H1 (cell line): Measurements from ENCODE around the gene TNFRSF14. TPM values are rescaled to one million over a fixed set of nuclear protein-coding genes. Genes with fewer than 3 reads are reported as not detected.
"Not testable (repeated sequence)": the region's sequence is repeated elsewhere in the genome, so short reads cannot be mapped to it uniquely, and the experiment has no call there.

Experiments
- CTCF ChIA-PET: fragments of 300-600 bp; sonication (Branson Sonifier 250); formaldehyde crosslinking; loops from one replicate; lab custom pipeline; 2021; ENCODE audit not compliant: partially characterized antibody; lab: Charles Lee
- POLR2A ChIA-PET: fragments of 300-600 bp; sonication (Branson Sonifier 250); formaldehyde crosslinking; loops from one replicate; lab custom pipeline; 2021; ENCODE audit warnings: inconsistent platforms; ENCODE audit not compliant: partially characterized antibody; lab: Charles Lee
- DNase-seq, 2 experiments: peaks; one replicate each; pipeline versions ENCODE4 v3.0.0 to v3.0.0-alpha.2; 2010 to 2022; ENCODE audit warnings: low spot score in 2 of 2, low read depth in 1 of 2, mixed read lengths in 1 of 2
- FAIRE-seq: peaks from 2 replicates; lab custom pipeline; 2011; peaks lifted over from hg19 to GRCh38; lab: Jason Lieb, UNC
- H2AFZ ChIP-seq: 2 replicates; pipeline ENCODE4 v1.8.1; 2012; ENCODE audit warnings: low read length, inconsistent platforms
- H2AK5ac ChIP-seq: 2 replicates; pipeline ENCODE4 v1.6.1; 2013; ENCODE audit warnings: low read depth, low read length
- H2BK120ac ChIP-seq: replicated peaks from 2 replicates; pipeline ENCODE3; 2013; ENCODE audit warnings: low read depth, low read length, inconsistent platforms
- H2BK12ac ChIP-seq: 2 replicates; pipeline ENCODE4 v1.6.1; 2013; ENCODE audit warnings: low read depth, low read length
- H2BK15ac ChIP-seq: 2 replicates; pipeline ENCODE4 v1.6.1; 2013; ENCODE audit warnings: low read length
- H2BK20ac ChIP-seq: 2 replicates; pipeline ENCODE4 v1.6.1; 2013; ENCODE audit warnings: low read length
- H2BK5ac ChIP-seq: 2 replicates; pipeline ENCODE4 v1.6.1; 2013; ENCODE audit warnings: low read depth, low read length
- H3K14ac ChIP-seq: 2 replicates; pipeline ENCODE4 v1.6.1; 2013; ENCODE audit warnings: inconsistent platforms; ENCODE audit not compliant: insufficient read length
- H3K18ac ChIP-seq: 2 replicates; pipeline ENCODE4 v1.6.1; 2013; ENCODE audit warnings: low read length; ENCODE audit errors: extremely low read depth
- H3K23ac ChIP-seq: 2 replicates; pipeline ENCODE4 v1.6.1; 2013; ENCODE audit warnings: inconsistent platforms; ENCODE audit not compliant: insufficient read length
- H3K23me2 ChIP-seq: 2 replicates; pipeline ENCODE4 v1.6.1; 2013; ENCODE audit warnings: low read depth, low read length
- H3K27ac ChIP-seq: 2 replicates; pipeline ENCODE4 v1.6.1; 2011; ENCODE audit warnings: low read depth, low read length, inconsistent platforms
- H3K27me3 ChIP-seq, 4 experiments: replicated peaks in 1 of 4; 1 replicate in 1 of 4; 2 replicates in 3 of 4; pipeline versions ENCODE4 v1.6.1 to v1.8.1; 2011 to 2013; ENCODE audit warnings: low read length in 3 of 4, mild to moderate bottlenecking in 3 of 4, inconsistent platforms in 2 of 4, mixed read lengths in 2 of 4, moderate library complexity in 1 of 4; ENCODE audit not compliant: control insufficient read depth in 3 of 4, insufficient read depth in 3 of 4; ENCODE audit errors: extremely low read depth in 1 of 4
- H3K36me3 ChIP-seq, 4 experiments: 2 replicates each; pipeline versions ENCODE4 v1.6.1 to v1.8.1; 2011 to 2013; ENCODE audit warnings: mild to moderate bottlenecking in 4 of 4, low read length in 3 of 4, moderate library complexity in 2 of 4, control low read depth in 1 of 4, inconsistent platforms in 1 of 4; ENCODE audit not compliant: insufficient read depth in 4 of 4, control insufficient read depth in 2 of 4
- H3K4ac ChIP-seq: replicated peaks from 2 replicates; pipeline ENCODE3; 2013; ENCODE audit warnings: low read length, low read depth, mixed read lengths, inconsistent platforms; ENCODE audit not compliant: insufficient read length
- H3K4me1 ChIP-seq, 4 experiments: replicated peaks in 1 of 4; 1 replicate in 1 of 4; 2 replicates in 3 of 4; pipeline versions ENCODE4 v1.6.1 to v1.8.1; 2011 to 2013; ENCODE audit warnings: low read length in 3 of 4, inconsistent platforms in 2 of 4, mixed read lengths in 1 of 4; ENCODE audit not compliant: insufficient read depth in 4 of 4, control insufficient read depth in 3 of 4
- H3K4me2 ChIP-seq, 2 experiments: 2 replicates each; pipeline versions ENCODE4 v1.6.1 to v1.8.1; 2011 to 2013; ENCODE audit warnings: low read depth in 2 of 2, low read length in 2 of 2, control low read depth in 1 of 2, inconsistent platforms in 1 of 2, mild to moderate bottlenecking in 1 of 2; ENCODE audit not compliant: insufficient read depth in 1 of 2
- H3K4me3 ChIP-seq, 4 experiments: fragments of 200-600, 300-600 bp in 1 of 4; sonication (generic), shearing (Covaris generic), sonication (Bioruptor Twin) in 1 of 4; 2 replicates each; pipeline versions ENCODE4 v1.5.1 to v1.8.1; 2011 to 2016; ENCODE audit warnings: low read length in 4 of 4, low read depth in 3 of 4, control low read depth in 2 of 4, inconsistent platforms in 2 of 4, mild to moderate bottlenecking in 2 of 4, mixed read lengths in 1 of 4, moderate library complexity in 1 of 4; ENCODE audit not compliant: insufficient read depth in 2 of 4; ENCODE audit errors: extremely low read depth in 1 of 4
- H3K56ac ChIP-seq: replicated peaks from 2 replicates; pipeline ENCODE3; 2013; ENCODE audit warnings: low read depth, mild to moderate bottlenecking, mixed read lengths, low read length, inconsistent platforms; ENCODE audit not compliant: insufficient read length
- H3K79me1 ChIP-seq: 2 replicates; pipeline ENCODE4 v1.6.1; 2013; ENCODE audit warnings: low read depth, low read length, control low read depth
- H3K79me2 ChIP-seq, 2 experiments: 2 replicates each; pipeline versions ENCODE4 v1.6.1 to v1.8.1; 2012 to 2013; ENCODE audit warnings: low read length in 2 of 2, mild to moderate bottlenecking in 2 of 2, inconsistent platforms in 1 of 2; ENCODE audit not compliant: insufficient read depth in 2 of 2, control insufficient read depth in 1 of 2
- H3K9ac ChIP-seq, 4 experiments: replicated peaks in 1 of 4; 1 replicate in 1 of 4; 2 replicates in 3 of 4; pipeline versions ENCODE4 v1.6.1 to v1.8.1; 2011 to 2013; ENCODE audit warnings: low read depth in 3 of 4, low read length in 3 of 4, control low read depth in 2 of 4, mild to moderate bottlenecking in 2 of 4, moderate library complexity in 2 of 4, inconsistent platforms in 1 of 4; ENCODE audit errors: extremely low read depth in 1 of 4
- H3K9me3 ChIP-seq, 2 experiments: 2 replicates each; pipeline versions ENCODE4 v1.6.1 to v1.8.1; 2012 to 2013; ENCODE audit warnings: mild to moderate bottlenecking in 2 of 2, moderate library complexity in 2 of 2, control low read depth in 1 of 2, inconsistent platforms in 1 of 2, low read depth in 1 of 2, low read length in 1 of 2, mixed read lengths in 1 of 2; ENCODE audit not compliant: insufficient read depth in 2 of 2
- H4K20me1 ChIP-seq, 2 experiments: replicated peaks in 1 of 2; 2 replicates each; pipeline versions ENCODE3 to v1.8.1; 2011 to 2013; ENCODE audit warnings: inconsistent platforms in 2 of 2, low read length in 2 of 2, mild to moderate bottlenecking in 1 of 2; ENCODE audit not compliant: insufficient read depth in 2 of 2, control insufficient read depth in 1 of 2
- H4K5ac ChIP-seq: 2 replicates; pipeline ENCODE4 v1.6.1; 2013; ENCODE audit warnings: low read length, low read depth, mixed read lengths, inconsistent platforms; ENCODE audit not compliant: insufficient read length
- H4K8ac ChIP-seq: 2 replicates; pipeline ENCODE4 v1.8.0; 2013; ENCODE audit warnings: mild to moderate bottlenecking, moderate library complexity, low read length, inconsistent platforms; ENCODE audit not compliant: insufficient read depth; ENCODE audit errors: extremely low read depth
- H4K91ac ChIP-seq: replicated peaks from 2 replicates; pipeline ENCODE3; 2013; ENCODE audit warnings: low read length, mixed read lengths, inconsistent platforms; ENCODE audit not compliant: insufficient read length
- WGBS, 2 experiments: shearing (Covaris generic) in 1 of 2; methylation state at CpG; one replicate each; pipeline versions ENCODE4 v1.1.6 to v1.1.7; 2013 to 2015; ENCODE audit warnings: low lambda C conversion rate in 2 of 2, mixed read lengths in 2 of 2, inconsistent platforms in 1 of 2, low coverage in 1 of 2, missing lambda C conversion rate in 1 of 2; ENCODE audit not compliant: insufficient replicate concordance in 2 of 2, insufficient coverage in 1 of 2, insufficient read length in 1 of 2; ENCODE audit errors: extremely low coverage in 1 of 2, missing lambda C conversion rate in 1 of 2; 5-methylcytosine and 5-hydroxymethylcytosine counted together
- polyA plus RNA-seq, 7 experiments: library from polyadenylated mRNA; depleted of rRNA in 3 of 7; stranded (reverse) in 5 of 7; unstranded in 2 of 7; fragments of >200 nt in 5 of 7; fragments of 200-250 nt in 2 of 7; gene quantifications; 1 replicate in 5 of 7; 2 replicates in 1 of 7; 4 replicates in 1 of 7; pipeline versions ENCODE4 v1.2.1 to v1.2.3, GENCODE V29; 2011 to 2013; ENCODE audit warnings: missing spikeins in 2 of 7, mixed read lengths in 2 of 7
- total RNA-seq: library from RNA; stranded (reverse); fragmentation: NEBNext Ultra II Directional; extraction: Animal tissue kit (Norgen Biotek cat#: 25700); gene quantifications from 2 replicates; pipeline ENCODE4 v1.2.1, GENCODE V29; 2021

Gene TNFRSF14
- total and polyA plus RNA-seq, 2 of the 8 experiments (the other 6 are each of a cell fraction or from before 2014, with no cell fraction given): 0.36 to 0.50 TPM

- peak; percentile 7 for FAIRE-seq
- H4K8ac ChIP-seq: 0 out of 2 replicates have a peak overlapping the region, but pooled peaks have one; percentile 25
- H3K56ac ChIP-seq, H3K27me3 ChIP-seq, DNase-seq, H2AFZ ChIP-seq, H3K4ac ChIP-seq, H2BK120ac ChIP-seq, H3K14ac ChIP-seq, H3K23ac ChIP-seq, H2AK5ac ChIP-seq, H4K5ac ChIP-seq, H3K79me1 ChIP-seq, H3K36me3 ChIP-seq, H2BK5ac ChIP-seq, H2BK15ac ChIP-seq, H4K91ac ChIP-seq, H3K4me2 ChIP-seq, H3K18ac ChIP-seq, H3K79me2 ChIP-seq, H2BK12ac ChIP-seq, H3K27ac ChIP-seq, POLR2A ChIA-PET, H2BK20ac ChIP-seq, H3K9ac ChIP-seq, H3K23me2 ChIP-seq, H3K9me3 ChIP-seq, H3K4me3 ChIP-seq, H4K20me1 ChIP-seq: not testable (repeated sequence)
- H3K4me1 ChIP-seq: peaks cover 0 to 17% (median 12%) of the 10 kb centered on the region in 4 experiments; a peak in 6 of 7 replicates
- 90% methylated on average over 8 of the region's 12 CpGs; no CpG with 5 or more reads in 1 of the 2 experiments for WGBS, 2 experiments
- CTCF ChIA-PET: interaction anchor here (1.0 to 3.7 kb wide), 2 partner anchors 11 to 25 kb away, joined by 4 to 27 read pairs; partner anchors contain the start of gene PANK4
Observed at GRCh38 chr1:2550309-2550861, 5.8 kb upstream of the TNFRSF14 start.

GRCh38 chr1:2551544-2551943 is 4.6 kb upstream of the TNFRSF14 start:
- H3K79me1 ChIP-seq, H3K56ac ChIP-seq, H2BK20ac ChIP-seq, H3K4me3 ChIP-seq, H4K8ac ChIP-seq, H2BK15ac ChIP-seq, H2AFZ ChIP-seq, H3K14ac ChIP-seq, H3K9ac ChIP-seq, H3K4me2 ChIP-seq, H3K36me3 ChIP-seq, CTCF ChIA-PET, H3K27ac ChIP-seq, H2BK5ac ChIP-seq, H3K9me3 ChIP-seq, FAIRE-seq, DNase-seq, H3K79me2 ChIP-seq, H4K20me1 ChIP-seq, H4K5ac ChIP-seq, H3K23me2 ChIP-seq, H3K4ac ChIP-seq, H3K18ac ChIP-seq, POLR2A ChIA-PET, H2BK12ac ChIP-seq, H2AK5ac ChIP-seq, H4K91ac ChIP-seq, H3K23ac ChIP-seq, H2BK120ac ChIP-seq, H3K27me3 ChIP-seq: not testable (repeated sequence)
- H3K4me1 ChIP-seq: peaks cover 0 to 20% (median 9%) of the 10 kb centered on the region in 4 experiments; a peak in 6 of 7 replicates
- 96% methylated on average over 6 of the region's 9 CpGs; no CpG with 5 or more reads in 1 of the 2 experiments for WGBS, 2 experiments
